Body of pancreas (tissue), 4 donors: ENCODE results near the gene QARS1.

Source experiments
- CTCF ChIP-seq, 7 experiments: fragments of 450-650 bp in 4 of 7; fragments of 200-600 bp in 3 of 7; sonication (generic) in 3 of 7; IDR thresholded peaks; one replicate each; pipeline ENCODE4 v1.5.1; 2016 to 2019; ENCODE audit warnings: antibody characterized with exemption in 7 of 7
- POLR2A ChIP-seq, 3 donors: fragments of 450-650 bp; IDR thresholded peaks; one replicate each; pipeline ENCODE4 v1.6.1; 2016; ENCODE audit warnings: antibody characterized with exemption in 3 of 3, mild to moderate bottlenecking in 2 of 3

- TF ChIP-seq CTCF (IDR thresholded peaks at IDR 0.05) = no peak
- no peak for TF ChIP-seq POLR2A (IDR thresholded peaks at IDR 0.05)
Observed at GRCh38 chr3:49153349-49153912, 48.9 kb upstream of the QARS1 start.
